H1 (cell line): Measurements from ENCODE around the gene PORCN. TPM values are rescaled to one million over a fixed set of nuclear protein-coding genes. Genes with fewer than 3 reads are reported as not detected.

Source experiments
- EGR1 ChIP-seq: IDR thresholded peaks from 2 replicates; pipeline ENCODE4 v1.6.1; 2011; ENCODE audit warnings: low read depth, low read length, borderline replicate concordance
- POU5F1 ChIP-seq: IDR thresholded peaks from 2 replicates; pipeline ENCODE4 v1.6.1; 2011; ENCODE audit warnings: low read depth, mild to moderate bottlenecking, low read length, moderate library complexity
- TAF7 ChIP-seq: optimal IDR thresholded peaks from 2 replicates; pipeline ENCODE3; 2011; ENCODE audit warnings: low read depth, mild to moderate bottlenecking, inconsistent platforms, low read length, moderate library complexity, borderline replicate concordance
- YY1 ChIP-seq: IDR thresholded peaks from 2 replicates; pipeline ENCODE4 v1.6.1; 2011; ENCODE audit warnings: low read depth, mild to moderate bottlenecking, low read length
- polyA plus RNA-seq, 7 experiments: library from polyadenylated mRNA; depleted of rRNA in 3 of 7; stranded (reverse) in 5 of 7; unstranded in 2 of 7; fragments of >200 nt in 5 of 7; fragments of 200-250 nt in 2 of 7; gene quantifications; 1 replicate in 5 of 7; 2 replicates in 1 of 7; 4 replicates in 1 of 7; pipeline versions ENCODE4 v1.2.1 to v1.2.3, GENCODE V29; 2011 to 2013; ENCODE audit warnings: missing spikeins in 2 of 7, mixed read lengths in 2 of 7
- total RNA-seq: library from RNA; stranded (reverse); fragmentation: NEBNext Ultra II Directional; extraction: Animal tissue kit (Norgen Biotek cat#: 25700); gene quantifications from 2 replicates; pipeline ENCODE4 v1.2.1, GENCODE V29; 2021

The PORCN gene
- total and polyA plus RNA-seq, 2 of the 8 experiments (the other 6 are each of a cell fraction or from before 2014, with no cell fraction given): 14.6 to 34.1 TPM

- TF ChIP-seq TAF7 (peak; percentile 52), EGR1 (0 out of 2 replicates have a peak, but pooled peaks have one; percentile 24), POU5F1 (no peak), YY1 (peak; percentile 81)
Observed at GRCh38 chrX:48521353-48522243, 12.8 kb downstream of the PORCN start, which contains the start of gene EBP (continued).
